Heart left ventricle (tissue), 16 donors: ENCODE measurements around the gene PACRG. TPM values are rescaled to one million over a fixed set of nuclear protein-coding genes. Genes with fewer than 3 reads are reported as not detected.
A peak's percentile ranks its signal among the peaks of the same experiment; 100 is the strongest.

Source experiments
- ATAC-seq, 4 donors: fragments of 200-7000 bp; cut with Tn5 transposase; one replicate each; pipeline ENCODE4 v1.9.1; 2020 to 2022; ENCODE audit warnings: moderate library complexity in 4 of 4, mild to moderate bottlenecking in 3 of 4, moderate number of reproducible peaks in 1 of 4
- DNase-seq, 5 donors: peaks; one replicate each; pipeline ENCODE4 v3.0.0-alpha.2; 2020
- H3K27ac ChIP-seq, 12 donors: fragments of 200-600 bp; sonication (generic) in 4 of 12; one replicate each; pipeline versions ENCODE4 v1.5.0 to v1.8.0; 2016 to 2022; ENCODE audit warnings: mild to moderate bottlenecking in 2 of 12
- H3K27me3 ChIP-seq, 9 donors: fragments of 200-600 bp; sonication (generic) in 2 of 9; one replicate each; pipeline versions ENCODE4 v1.5.1 to v1.8.0; 2016 to 2022; ENCODE audit warnings: mild to moderate bottlenecking in 3 of 9
- H3K36me3 ChIP-seq, 9 donors: fragments of 200-600 bp; sonication (generic) in 2 of 9; one replicate each; pipeline versions ENCODE4 v1.5.0 to v1.8.0; 2018 to 2022; ENCODE audit warnings: mild to moderate bottlenecking in 2 of 9
- H3K4me1 ChIP-seq, 12 donors: fragments of 200-600 bp; sonication (generic) in 4 of 12; one replicate each; pipeline versions ENCODE4 v1.5.0 to v1.8.0; 2016 to 2022; ENCODE audit warnings: mild to moderate bottlenecking in 3 of 12
- H3K4me3 ChIP-seq, 12 donors: fragments of 200-600 bp; sonication (generic) in 4 of 12; one replicate each; pipeline versions ENCODE4 v1.5.0 to v1.8.0; 2017 to 2022; ENCODE audit warnings: mild to moderate bottlenecking in 9 of 12, moderate library complexity in 4 of 12
- H3K9me3 ChIP-seq, 12 donors: fragments of 200-600 bp; sonication (generic) in 4 of 12; one replicate each; pipeline versions ENCODE4 v1.5.0 to v1.8.0; 2016 to 2022; ENCODE audit warnings: mild to moderate bottlenecking in 1 of 12
- CTCF ChIP-seq, 12 donors: fragments of 200-600 bp; sonication (generic) in 4 of 12; IDR thresholded peaks; one replicate each; pipeline versions ENCODE4 v1.5.0 to v1.8.0; 2018 to 2022; ENCODE audit warnings: antibody characterized with exemption in 12 of 12, mild to moderate bottlenecking in 5 of 12
- POLR2A ChIP-seq, 2 donors: fragments of 450-650 bp; IDR thresholded peaks; one replicate each; pipeline ENCODE4 v1.6.1; 2017; ENCODE audit warnings: antibody characterized with exemption in 2 of 2, mild to moderate bottlenecking in 2 of 2, moderate library complexity in 2 of 2
- WGBS, 4 donors: extraction: QIAGEN DNeasy Blood & Tissue Kit in 2 of 4; methylation state at CpG; one replicate each; pipeline versions ENCODE4 v1.1.5 to v1.1.7; 2013 to 2018; 5-methylcytosine and 5-hydroxymethylcytosine counted together
- intact Hi-C, 10 donors: fragments of 100-400 bp; cut with DNase I; formaldehyde crosslinking; loops; one replicate each; pipeline versions ENCODE4 v1.11.1 to v1.14.2; 2022
- polyA plus RNA-seq, 2 donors: library from polyadenylated mRNA; stranded (reverse); fragments of 200-250 nt; gene quantifications; one replicate each; pipeline ENCODE4 v1.2.3, GENCODE V29; 2013
- total RNA-seq, 9 donors: library from RNA; depleted of rRNA in 2 of 9; stranded (reverse); fragments of >200 nt in 2 of 9; fragmentation: NEBNext Ultra II Directional in 3 of 9; extraction: Animal tissue kit (Norgen Biotek cat#: 25700) in 3 of 9; gene quantifications; one replicate each; pipeline versions ENCODE4 v1.1.0 to v1.2.4, GENCODE V29; 2016 to 2023
- donor health status: ischemic (EF 13 %, LVEDD 7.1; RV severe dilation, severe dysfunction).
- donor health status: healthy with polysubstance abuse.
- donor health status: DM: no; HTN: yes; CAD: no.
- donor health status: DM: no; HTN: no; CAD: no.
- donor health status: ischemic (EF 25% LVEDD 6.9; RV normal size, moderate dysfunction).
- donor health status: ischemic (EF 25% LVEDD 5.7; RV mildly dilated, moderate dysfunction).
- donor health status: healthy.
- donor health status: DM: yes; HTN: yes; CAD: no.
- donor health status: ischemic (EF 35%, LVEDD 5.7; RV mildly dilated, moderate dysfunction).
- donor health status: nonischemic (EF 11% LVEDD 7.7; RV severe dilation, severe dysfunction).
- donor health status: DM: yes; HTN: yes; CAD: no.
- donor health status: PGD.
- donor health status: ischemic (EF 29% LVEDD 5.4; RV normal size, mild dysfunction).
- donor health status: nonischemic (EF 23%, LVEDD 6.1; RV moderate dilation, normal function).

Gene PACRG
- total and polyA plus RNA-seq, 11 donors: 2.0 to 83.3 (median 11.8) TPM

GRCh38 chr6:163182696-163183095, 454.9 kb downstream of the PACRG start:
- intact Hi-C loops: loop anchor here (5.0 to 10.0 kb wide), 19 partner anchors 152 to 1745 kb away; partner anchors contain the start of gene QKI (in 4 of the 10)
- DNase-seq (no peak), ATAC-seq (no peak)
- Histone ChIP-seq H3K4me3 (no peak overlapping the region), H3K9me3 (no peaks in the 10 kb centered on the region), H3K4me1 (peaks cover 0 to 29% (median 13%) of the 10 kb centered on the region in 12 donors), H3K27ac (peak overlapping the region in 1 of 12 donors; percentile 16), H3K27me3 (no peaks in the 10 kb centered on the region), H3K36me3 (no peaks in the 10 kb centered on the region)
- 91 to 95% (median 95%) methylated on average over 7 of the region's 7 CpGs for WGBS, 4 donors
- TF ChIP-seq CTCF (IDR thresholded peaks at IDR 0.05) (no peak), POLR2A (IDR thresholded peaks at IDR 0.05) (no peak)

GRCh38 chr6:163183806-163184205, 456.0 kb downstream of the PACRG start:
- H3K36me3 ChIP-seq: no peaks in the 10 kb centered on the region
- H3K9me3 ChIP-seq: no peaks in the 10 kb centered on the region
- DNase-seq (no peak), ATAC-seq (peak in 2 of 4 donors; percentile 36 to 40)
- WGBS, 4 donors: 48 to 66% (median 56%) methylated on average over 3 of the region's 3 CpGs
- peak overlapping the region in 6 of 12 donors; percentile 1 to 45 (median 38) for H3K27ac ChIP-seq
- intact Hi-C loops: loop anchor here (5.0 to 10.0 kb wide), 19 partner anchors 151 to 1743 kb away; partner anchors contain the start of gene QKI (in 4 of the 10)
- TF ChIP-seq CTCF (IDR thresholded peaks at IDR 0.05) (no peak), POLR2A (IDR thresholded peaks at IDR 0.05) (no peak)
- no peak overlapping the region for H3K4me3 ChIP-seq
- H3K27me3 ChIP-seq: no peaks in the 10 kb centered on the region
- H3K4me1 ChIP-seq: peaks cover 0 to 29% (median 13%) of the 10 kb centered on the region in 12 donors

GRCh38 chr6:163185744-163186143, 458.0 kb downstream of the PACRG start:
- no peak for DNase-seq
- intact Hi-C loops: loop anchor here (5.0 to 10.0 kb wide), 12 partner anchors 149 to 1739 kb away; no protein-coding TSS in a partner anchor
- peaks cover 0 to 28% (median 13%) of the 10 kb centered on the region in 12 donors for H3K4me1 ChIP-seq
- H3K9me3 ChIP-seq: no peaks in the 10 kb centered on the region
- no peak overlapping the region for H3K27ac ChIP-seq
- WGBS, 4 donors: 79 to 92% (median 88%) methylated on average over 4 of the region's 4 CpGs
- ATAC-seq: no peak
- TF ChIP-seq POLR2A (IDR thresholded peaks at IDR 0.05) (no peak), CTCF (IDR thresholded peaks at IDR 0.05) (no peak)
- H3K27me3 ChIP-seq: no peaks in the 10 kb centered on the region
- no peak overlapping the region for H3K4me3 ChIP-seq
- no peaks in the 10 kb centered on the region for H3K36me3 ChIP-seq

- TF ChIP-seq CTCF (IDR thresholded peaks at IDR 0.05) (no peak), POLR2A (IDR thresholded peaks at IDR 0.05) (no peak)
Measured at GRCh38 chr6:163186527-163186926, 458.8 kb downstream of the PACRG start.

More at GRCh38 chr6:163186527-163186926, 458.8 kb downstream of the PACRG start:
- no peak overlapping the region for H3K4me3 ChIP-seq
- intact Hi-C loops: loop anchor here (5.0 to 10.0 kb wide), 12 partner anchors 148 to 1738 kb away; no protein-coding TSS in a partner anchor
- no peak for DNase-seq
- no peaks in the 10 kb centered on the region for H3K27me3 ChIP-seq
- no peaks in the 10 kb centered on the region for H3K36me3 ChIP-seq
- ATAC-seq: no peak
- 95 to 97% (median 95%) methylated on average over 14 of the region's 14 CpGs for WGBS, 4 donors
- peaks cover 0 to 21% (median 7%) of the 10 kb centered on the region in 12 donors for H3K4me1 ChIP-seq
- no peak overlapping the region for H3K27ac ChIP-seq
- H3K9me3 ChIP-seq: no peaks in the 10 kb centered on the region
